Fibroblast of skin of abdomen (primary cell): Measurements from ENCODE around the gene RBM44.

ENCODE experiments used
- DNase-seq: peaks from one replicate; pipeline ENCODE4 v3.0.0-alpha.2; 2013

Gene RBM44

GRCh38 chr2:237872178-237872887 is 73.8 kb downstream of the RBM44 start:
- DNase-seq = no peak

GRCh38 chr2:237873421-237873831 is 74.8 kb downstream of the RBM44 start:
- peak; percentile 48 for DNase-seq

GRCh38 chr2:237873897-237874551 is 75.4 kb downstream of the RBM44 start:
- DNase-seq = no peak

GRCh38 chr2:237874585-237875161 is 76.1 kb downstream of the RBM44 start:
- DNase-seq = peak; percentile 42

- no peak for DNase-seq
Measured at GRCh38 chr2:237875256-237876060, 76.9 kb downstream of the RBM44 start.

- no peak for DNase-seq
Measured at GRCh38 chr2:237876061-237876526, 77.5 kb downstream of the RBM44 start.

GRCh38 chr2:237876532-237876931 is 78.0 kb downstream of the RBM44 start:
- DNase-seq = no peak

- no peak for DNase-seq
Measured at GRCh38 chr2:237876951-237877491, 78.4 kb downstream of the RBM44 start.

- DNase-seq = no peak
Measured at GRCh38 chr2:237877576-237878307, 79.2 kb downstream of the RBM44 start.

GRCh38 chr2:237878321-237879057 is 79.9 kb downstream of the RBM44 start:
- DNase-seq = no peak

GRCh38 chr2:237879058-237879430 is 80.5 kb downstream of the RBM44 start:
- peak; percentile 64 for DNase-seq

GRCh38 chr2:237879991-237880560 is 81.5 kb downstream of the RBM44 start:
- DNase-seq = no peak

GRCh38 chr2:237882510-237883481 is 84.2 kb downstream of the RBM44 start:
- no peak for DNase-seq

GRCh38 chr2:237883951-237884446 is 85.4 kb downstream of the RBM44 start:
- no peak for DNase-seq

GRCh38 chr2:237884681-237885080 is 86.1 kb downstream of the RBM44 start:
- no peak for DNase-seq

- DNase-seq = no peak
Measured at GRCh38 chr2:237885111-237885930, 86.7 kb downstream of the RBM44 start.

- peak; percentile 16 for DNase-seq
Measured at GRCh38 chr2:237885931-237886684, 87.5 kb downstream of the RBM44 start.
